GM23338 (cell line): ENCODE measurements around the gene KCTD15.

ENCODE experiments used
- CTCF ChIP-seq, 2 experiments: fragments of 200-600 bp in 1 of 2; sonication (generic) in 1 of 2; conservative IDR thresholded peaks; 2 replicates each; pipeline versions ENCODE4 v1.5.1 to v1.6.1; 2016 to 2017; ENCODE audit warnings: antibody characterized with exemption in 2 of 2, low read depth in 2 of 2, mild to moderate bottlenecking in 2 of 2, moderate library complexity in 1 of 2
- EZH2 ChIP-seq: fragments of 200-600 bp; sonication (generic); IDR thresholded peaks from one replicate; pipeline ENCODE4 v1.8.0; 2017; ENCODE audit warnings: antibody characterized with exemption, mild to moderate bottlenecking, low read depth; ENCODE audit not compliant: unreplicated experiment
- EZH2phosphoT487 ChIP-seq: fragments of 200-600 bp; sonication (generic); IDR thresholded peaks from one replicate; pipeline ENCODE4 v1.8.1; 2018; ENCODE audit warnings: antibody characterized with exemption; ENCODE audit not compliant: unreplicated experiment
- NANOG ChIP-seq: IDR thresholded peaks from 2 replicates; pipeline ENCODE4 v1.6.1; 2016; ENCODE audit warnings: antibody characterized with exemption, borderline replicate concordance
- POLR2AphosphoS5 ChIP-seq: IDR thresholded peaks from 2 replicates; pipeline ENCODE4 v1.6.1; 2016; ENCODE audit warnings: antibody characterized with exemption, low read depth
- REST ChIP-seq: IDR thresholded peaks from one replicate; pipeline ENCODE4 v1.6.1; 2018; ENCODE audit warnings: antibody characterized with exemption; ENCODE audit not compliant: unreplicated experiment
- TF ChIP-seq, protein P1 (sequence below): IDR thresholded peaks from 2 replicates; pipeline ENCODE4 v1.6.1; 2016; ENCODE audit warnings: antibody characterized with exemption

DNA sequence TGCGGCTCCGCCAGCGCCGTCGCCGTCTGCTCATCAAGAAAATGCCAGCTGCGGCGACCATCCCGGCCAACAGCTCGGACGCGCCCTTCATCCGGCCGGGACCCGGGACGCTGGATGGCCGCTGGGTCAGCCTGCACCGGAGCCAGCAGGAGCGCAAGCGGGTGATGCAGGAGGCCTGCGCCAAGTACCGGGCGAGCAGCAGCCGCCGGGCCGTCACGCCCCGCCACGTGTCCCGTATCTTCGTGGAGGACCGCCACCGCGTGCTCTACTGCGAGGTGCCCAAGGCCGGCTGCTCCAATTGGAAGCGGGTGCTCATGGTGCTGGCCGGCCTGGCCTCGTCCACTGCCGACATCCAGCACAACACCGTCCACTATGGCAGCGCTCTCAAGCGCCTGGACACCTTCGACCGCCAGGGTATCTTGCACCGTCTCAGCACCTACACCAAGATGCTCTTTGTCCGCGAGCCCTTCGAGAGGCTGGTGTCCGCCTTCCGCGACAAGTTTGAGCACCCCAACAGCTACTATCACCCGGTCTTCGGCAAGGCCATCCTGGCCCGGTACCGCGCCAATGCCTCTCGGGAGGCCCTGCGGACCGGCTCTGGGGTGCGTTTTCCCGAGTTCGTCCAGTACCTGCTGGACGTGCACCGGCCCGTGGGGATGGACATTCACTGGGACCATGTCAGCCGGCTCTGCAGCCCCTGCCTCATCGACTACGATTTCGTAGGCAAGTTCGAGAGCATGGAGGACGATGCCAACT is 24.4 kb upstream of the KCTD15 start:
- TF ChIP-seq CTCF (conservative IDR thresholded peaks at IDR 0.05; ENCODE audit: low read depth in 2 of 2) (no peak), REST (no peak), EZH2 (no peak), NANOG (no peak), POLR2AphosphoS5 (no peak), EZH2phosphoT487 (no peak)
- TF ChIP-seq, protein P1, sequence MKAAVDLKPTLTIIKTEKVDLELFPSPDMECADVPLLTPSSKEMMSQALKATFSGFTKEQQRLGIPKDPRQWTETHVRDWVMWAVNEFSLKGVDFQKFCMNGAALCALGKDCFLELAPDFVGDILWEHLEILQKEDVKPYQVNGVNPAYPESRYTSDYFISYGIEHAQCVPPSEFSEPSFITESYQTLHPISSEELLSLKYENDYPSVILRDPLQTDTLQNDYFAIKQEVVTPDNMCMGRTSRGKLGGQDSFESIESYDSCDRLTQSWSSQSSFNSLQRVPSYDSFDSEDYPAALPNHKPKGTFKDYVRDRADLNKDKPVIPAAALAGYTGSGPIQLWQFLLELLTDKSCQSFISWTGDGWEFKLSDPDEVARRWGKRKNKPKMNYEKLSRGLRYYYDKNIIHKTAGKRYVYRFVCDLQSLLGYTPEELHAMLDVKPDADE = no peak
